ENCODE measurements around the gene MYCBP2.

DNA sequence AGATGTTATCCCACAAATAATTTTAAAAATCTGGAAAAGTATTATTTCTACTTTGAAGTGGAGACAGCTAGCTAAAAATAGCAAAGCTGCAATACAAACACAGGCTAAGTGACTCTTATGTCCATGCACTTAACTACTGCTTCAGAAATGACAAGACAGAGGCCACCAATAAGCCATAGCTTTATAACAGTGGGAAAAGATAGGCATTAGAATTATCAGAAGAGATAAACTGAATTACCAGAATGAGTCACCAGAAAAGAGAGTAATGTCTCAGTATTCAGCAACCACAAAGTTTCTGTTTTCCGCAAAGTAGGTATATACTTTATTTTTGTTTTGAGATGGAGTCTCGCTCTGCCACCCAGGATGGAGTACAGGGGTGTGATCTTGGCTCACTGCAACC is 317.9 kb downstream of the MYCBP2 start:
- no peak for TF ChIP-seq CTCF (IDR thresholded peaks at IDR 0.05)
- no peak for TF ChIP-seq POLR2A (IDR thresholded peaks at IDR 0.05)
